Measurements from ENCODE around the gene LHX5. TPM values are rescaled to one million over a fixed set of nuclear protein-coding genes. Genes with fewer than 3 reads are reported as not detected.

LHX5 gene
- total RNA-seq, 4 donors from 2014 or later = not detected

- Histone ChIP-seq H3K27me3 (peaks cover 11% of the 10 kb centered on the region), H3K27ac (no peak overlapping the region), H3K36me3 (no peaks in the 10 kb centered on the region), H3K4me1 (no peaks in the 10 kb centered on the region), H3K9me3 (no peaks in the 10 kb centered on the region), H3K4me3 (no peak overlapping the region)
- no peak for DNase-seq
- 80 to 91% methylated on average over 2 to 6 of the region's 6 CpGs for WGBS, 2 donors (ENCODE audit: low coverage in 1 of 2)
- TF ChIP-seq EP300 (IDR thresholded peaks at IDR 0.05; ENCODE audit: low read depth) (no peak), POLR2A (IDR thresholded peaks at IDR 0.05) (no peak), POLR2AphosphoS5 (IDR thresholded peaks at IDR 0.05) (no peak)
- TF ChIP-seq, protein P1, sequence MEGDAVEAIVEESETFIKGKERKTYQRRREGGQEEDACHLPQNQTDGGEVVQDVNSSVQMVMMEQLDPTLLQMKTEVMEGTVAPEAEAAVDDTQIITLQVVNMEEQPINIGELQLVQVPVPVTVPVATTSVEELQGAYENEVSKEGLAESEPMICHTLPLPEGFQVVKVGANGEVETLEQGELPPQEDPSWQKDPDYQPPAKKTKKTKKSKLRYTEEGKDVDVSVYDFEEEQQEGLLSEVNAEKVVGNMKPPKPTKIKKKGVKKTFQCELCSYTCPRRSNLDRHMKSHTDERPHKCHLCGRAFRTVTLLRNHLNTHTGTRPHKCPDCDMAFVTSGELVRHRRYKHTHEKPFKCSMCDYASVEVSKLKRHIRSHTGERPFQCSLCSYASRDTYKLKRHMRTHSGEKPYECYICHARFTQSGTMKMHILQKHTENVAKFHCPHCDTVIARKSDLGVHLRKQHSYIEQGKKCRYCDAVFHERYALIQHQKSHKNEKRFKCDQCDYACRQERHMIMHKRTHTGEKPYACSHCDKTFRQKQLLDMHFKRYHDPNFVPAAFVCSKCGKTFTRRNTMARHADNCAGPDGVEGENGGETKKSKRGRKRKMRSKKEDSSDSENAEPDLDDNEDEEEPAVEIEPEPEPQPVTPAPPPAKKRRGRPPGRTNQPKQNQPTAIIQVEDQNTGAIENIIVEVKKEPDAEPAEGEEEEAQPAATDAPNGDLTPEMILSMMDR (IDR thresholded peaks at IDR 0.05) = no peak
- in situ Hi-C loops (cut with MboI; ENCODE audit: low pct_ligation_motif_present in 1 of 4, low pct_unique_long_range_greater_than_20kb in 1 of 4, low sequenced_read_pairs in 3 of 4) = loop anchor here in 2 of 4 donors (25.0 kb wide), 1 partner anchor 469 kb away; no protein-coding TSS in a partner anchor
- intact Hi-C loops (cut with DNase I; ENCODE audit: low total_unique reads) = no loop called here
Measured at GRCh38 chr12:113443030-113443539, 28.6 kb downstream of the LHX5 start.

DNA sequence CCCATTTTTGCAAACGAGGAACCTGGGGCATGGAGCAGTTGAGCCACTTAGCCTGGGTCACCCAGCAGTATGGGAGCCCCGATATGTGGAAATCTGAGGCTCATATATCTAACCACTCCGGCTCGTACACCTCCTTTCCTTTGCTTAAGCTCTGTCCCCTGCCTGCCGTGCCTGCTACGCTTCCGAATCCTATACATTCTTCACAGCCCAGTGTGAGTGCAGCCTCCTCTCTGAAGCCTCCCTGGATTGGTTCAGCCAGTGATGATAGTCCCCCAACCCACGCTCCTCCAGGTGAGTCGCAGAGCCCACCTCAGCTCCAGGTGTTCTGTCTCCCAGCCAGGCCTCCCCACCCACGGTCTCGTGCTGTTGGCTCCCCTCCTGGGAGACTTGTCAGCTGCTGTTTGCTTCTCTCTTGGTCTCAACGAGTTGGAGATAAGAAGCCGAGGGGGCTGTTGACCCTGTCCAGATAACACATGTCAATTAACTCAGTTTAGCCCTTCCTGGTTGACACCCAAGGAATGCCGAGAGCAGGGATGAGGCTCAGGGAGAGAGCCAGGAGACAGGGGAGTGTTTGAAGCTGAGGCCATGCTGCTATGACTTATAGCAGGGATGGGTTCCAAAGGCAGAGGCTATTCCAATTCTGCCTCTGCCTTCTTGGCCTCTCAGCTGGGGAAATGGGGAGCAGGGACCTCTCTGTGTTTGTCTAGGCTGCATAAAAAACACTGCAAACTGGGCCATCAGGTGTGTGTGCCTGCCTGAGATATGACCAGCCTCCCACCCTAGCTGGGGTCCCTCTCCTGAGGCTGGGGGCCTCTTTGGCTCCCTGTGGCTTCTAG lies 30.5 kb downstream of the LHX5 start:
- Histone ChIP-seq H3K36me3 (no peaks in the 10 kb centered on the region), H3K27ac (no peak overlapping the region), H3K4me3 (no peak overlapping the region), H3K4me1 (no peaks in the 10 kb centered on the region), H3K27me3 (peaks cover 2% of the 10 kb centered on the region), H3K9me3 (no peaks in the 10 kb centered on the region)
- intact Hi-C loops (cut with DNase I; ENCODE audit: low total_unique reads) (no loop called here), in situ Hi-C loops (cut with MboI; ENCODE audit: low pct_ligation_motif_present in 1 of 4, low pct_unique_long_range_greater_than_20kb in 1 of 4, low sequenced_read_pairs in 3 of 4) (loop anchor here in 2 of 4 donors (25.0 kb wide), 1 partner anchor 471 kb away; no protein-coding TSS in a partner anchor)
- TF ChIP-seq EP300 (IDR thresholded peaks at IDR 0.05; ENCODE audit: low read depth) (no peak), POLR2A (IDR thresholded peaks at IDR 0.05) (no peak), POLR2AphosphoS5 (IDR thresholded peaks at IDR 0.05) (no peak)
- TF ChIP-seq, protein P1 (IDR thresholded peaks at IDR 0.05) = no peak
- 56 to 75% methylated on average over 3 to 14 of the region's 14 CpGs for WGBS, 2 donors (ENCODE audit: low coverage in 1 of 2)
- DNase-seq = no peak

GRCh38 chr12:113440336-113440735 lies 31.3 kb downstream of the LHX5 start:
- in situ Hi-C loops (cut with MboI; ENCODE audit: low pct_ligation_motif_present in 1 of 4, low pct_unique_long_range_greater_than_20kb in 1 of 4, low sequenced_read_pairs in 3 of 4) = loop anchor here in 2 of 4 donors (25.0 kb wide), 1 partner anchor 472 kb away; no protein-coding TSS in a partner anchor
- WGBS, 2 donors (ENCODE audit: low coverage in 1 of 2) = 65 to 72% methylated on average over 5 to 7 of the region's 7 CpGs

GRCh38 chr12:113439606-113440030 lies 32.1 kb downstream of the LHX5 start:
- no peaks in the 10 kb centered on the region for H3K27me3 ChIP-seq
- no peaks in the 10 kb centered on the region for H3K36me3 ChIP-seq
- TF ChIP-seq, protein P1 (IDR thresholded peaks at IDR 0.05) = peak in 4 of 5 experiments; percentile 23 to 41 (median 34)
- TF ChIP-seq EP300 (IDR thresholded peaks at IDR 0.05; ENCODE audit: low read depth) = no peak
- no peaks in the 10 kb centered on the region for H3K4me1 ChIP-seq
- 29 to 60% methylated on average over 4 to 8 of the region's 8 CpGs for WGBS, 2 donors (ENCODE audit: low coverage in 1 of 2)
- no peak overlapping the region for H3K27ac ChIP-seq
- no peak overlapping the region for H3K4me3 ChIP-seq
- intact Hi-C loops (cut with DNase I; ENCODE audit: low total_unique reads) (no loop called here), in situ Hi-C loops (cut with MboI; ENCODE audit: low pct_ligation_motif_present in 1 of 4, low pct_unique_long_range_greater_than_20kb in 1 of 4, low sequenced_read_pairs in 3 of 4) (loop anchor here in 2 of 4 donors (10.0 to 25.0 kb wide), 2 partner anchors 245 to 473 kb away; no protein-coding TSS in a partner anchor)
- no peaks in the 10 kb centered on the region for H3K9me3 ChIP-seq
- no peak for DNase-seq

More at GRCh38 chr12:113440336-113440735, 31.3 kb downstream of the LHX5 start:
- TF ChIP-seq EP300 (IDR thresholded peaks at IDR 0.05; ENCODE audit: low read depth) = no peak
- TF ChIP-seq POLR2A (IDR thresholded peaks at IDR 0.05) = no peak
- no peak for TF ChIP-seq POLR2AphosphoS5 (IDR thresholded peaks at IDR 0.05)
- TF ChIP-seq, protein P1 (IDR thresholded peaks at IDR 0.05) = no peak
- Histone ChIP-seq H3K27ac (no peak overlapping the region), H3K36me3 (no peaks in the 10 kb centered on the region), H3K27me3 (no peaks in the 10 kb centered on the region), H3K9me3 (no peaks in the 10 kb centered on the region), H3K4me3 (no peak overlapping the region), H3K4me1 (no peaks in the 10 kb centered on the region)
- intact Hi-C loops (cut with DNase I; ENCODE audit: low total_unique reads) = no loop called here
- DNase-seq = no peak

Data from transverse colon (tissue), 4 donors.